ENCODE results near the gene HTR1D.
"Not testable (repeated sequence)": the region's sequence is repeated elsewhere in the genome, so short reads cannot be mapped to it uniquely, and the experiment has no call there.

GRCh38 chr1:23207733-23208132 is 9.6 kb downstream of the HTR1D start:
- TF ChIP-seq CTCF, POLR2A (IDR thresholded peaks at IDR 0.05): not testable (repeated sequence)
